ENCODE measurements around the gene DNHD1.

Gene DNHD1

GRCh38 chr11:6608726-6609501, 111.8 kb downstream of the DNHD1 start:
- no peak overlapping the region for H3K4me3 ChIP-seq (ENCODE audit: low read length)
- no peak for DNase-seq (ENCODE audit: low read depth)
- TF ChIP-seq CTCF (IDR thresholded peaks at IDR 0.05; ENCODE audit: insufficient read depth, low read depth, low read length, missing control alignments): no peak

GRCh38 chr11:6609502-6610015, 112.5 kb downstream of the DNHD1 start:
- no peak for TF ChIP-seq CTCF (IDR thresholded peaks at IDR 0.05; ENCODE audit: insufficient read depth, low read depth, low read length, missing control alignments)
- no peak for DNase-seq (ENCODE audit: low read depth)
- no peak overlapping the region for H3K4me3 ChIP-seq (ENCODE audit: low read length)

GRCh38 chr11:6610591-6610990, 113.5 kb downstream of the DNHD1 start:
- TF ChIP-seq CTCF (IDR thresholded peaks at IDR 0.05; ENCODE audit: insufficient read depth, low read depth, low read length, missing control alignments): no peak
- no peak for DNase-seq (ENCODE audit: low read depth)
- H3K4me3 ChIP-seq (ENCODE audit: low read length): no peak overlapping the region

GRCh38 chr11:6611092-6611962, 114.2 kb downstream of the DNHD1 start:
- no peak for TF ChIP-seq CTCF (IDR thresholded peaks at IDR 0.05; ENCODE audit: insufficient read depth, low read depth, low read length, missing control alignments)
- peak; percentile 7 for DNase-seq (ENCODE audit: low read depth)

GRCh38 chr11:6611963-6612212, 114.8 kb downstream of the DNHD1 start:
- DNase-seq (ENCODE audit: low read depth): no peak
- no peak for TF ChIP-seq CTCF (IDR thresholded peaks at IDR 0.05; ENCODE audit: insufficient read depth, low read depth, low read length, missing control alignments)
- peak overlapping the region; percentile 78 for H3K4me3 ChIP-seq (ENCODE audit: low read length)

More at GRCh38 chr11:6611092-6611962, 114.2 kb downstream of the DNHD1 start:
- peak overlapping the region; percentile 78 for H3K4me3 ChIP-seq (ENCODE audit: low read length)

- TF ChIP-seq CTCF (IDR thresholded peaks at IDR 0.05; ENCODE audit: insufficient read depth, low read depth, low read length, missing control alignments): peak; percentile 43
- peak; percentile 98 for DNase-seq (ENCODE audit: low read depth)
- H3K4me3 ChIP-seq (ENCODE audit: low read length): peak within 1 kb of the TSS; percentile 78
Observed at GRCh38 chr11:6612213-6613041, 115.3 kb downstream of the DNHD1 start, which contains the start of gene TAF10. TAF10 (minus strand) TSS chr11:6612216; CDS start chr11:6612189, 27 bp downstream.

All from epithelial cell of esophagus (primary cell).